A549 treated with GW870086 at 1 μM for 4 hours (cell line): ENCODE data around the gene TMEM69. TPM values are rescaled to one million over a fixed set of nuclear protein-coding genes. Genes with fewer than 3 reads are reported as not detected.

ENCODE experiments used
- total RNA-seq: library from RNA; stranded (reverse); fragments of 200-300 nt; extraction: Qiagen RNA extraction; gene quantifications from 5 replicates; pipeline ENCODE4 v1.2.3, GENCODE V29; 2022; ENCODE audit warnings: low read depth

The TMEM69 gene, protein sequence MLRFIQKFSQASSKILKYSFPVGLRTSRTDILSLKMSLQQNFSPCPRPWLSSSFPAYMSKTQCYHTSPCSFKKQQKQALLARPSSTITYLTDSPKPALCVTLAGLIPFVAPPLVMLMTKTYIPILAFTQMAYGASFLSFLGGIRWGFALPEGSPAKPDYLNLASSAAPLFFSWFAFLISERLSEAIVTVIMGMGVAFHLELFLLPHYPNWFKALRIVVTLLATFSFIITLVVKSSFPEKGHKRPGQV
- 18.7 to 21.2 TPM (median 19.7 TPM) in 5 replicates for total RNA-seq

DNA sequence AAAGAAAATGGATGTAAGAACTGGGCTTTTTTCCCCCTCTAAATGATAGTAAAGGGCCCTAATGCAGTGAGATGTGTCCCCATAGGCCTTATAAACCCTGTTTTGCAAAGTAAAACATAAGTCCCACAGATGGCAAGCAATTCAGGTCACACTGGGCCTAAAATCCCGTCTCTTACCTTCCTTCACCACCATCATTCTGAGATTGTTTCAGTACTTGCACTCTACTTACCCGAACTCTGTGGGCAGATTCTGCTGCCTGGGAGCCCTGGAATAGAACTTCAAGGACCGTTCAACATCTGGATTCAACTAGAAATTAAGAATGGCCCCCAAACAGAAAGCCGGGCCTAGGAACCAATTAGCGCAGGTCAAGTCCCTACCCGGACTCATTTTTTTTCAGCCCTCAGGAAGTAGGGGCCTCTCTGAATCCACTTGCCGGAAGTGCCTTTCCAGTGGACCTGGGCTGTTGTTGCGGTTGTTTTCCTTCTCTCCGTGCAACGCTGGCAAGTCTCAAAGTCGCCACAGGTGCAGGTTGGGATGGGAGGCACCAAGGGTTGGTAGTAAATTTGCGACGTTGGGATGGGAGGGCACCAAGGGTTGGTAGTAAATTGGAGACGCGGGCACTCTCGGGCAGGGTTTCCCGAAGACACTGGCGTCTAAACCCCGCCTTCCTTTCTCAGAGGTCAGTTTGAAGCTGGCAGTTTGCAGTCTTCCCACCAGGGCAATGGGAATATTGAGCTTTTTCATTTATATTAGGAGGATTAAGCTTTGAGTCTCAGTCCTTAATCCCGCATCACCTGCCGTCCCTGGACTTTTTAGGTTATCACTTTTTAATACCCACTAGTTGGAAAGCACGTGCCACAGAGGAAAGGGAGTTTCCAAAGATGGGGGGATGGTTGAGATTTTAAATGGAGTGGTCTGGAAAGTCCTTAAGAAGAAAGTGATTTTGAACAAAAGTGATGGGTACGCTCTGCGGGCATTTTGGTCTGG, at the start of gene TMEM69:
Gene TMEM69, plus strand, starts transcription at position 428 of the 987 bp plus-strand sequence. CDS start 2,888 bp downstream, outside the sequence.

DNA sequence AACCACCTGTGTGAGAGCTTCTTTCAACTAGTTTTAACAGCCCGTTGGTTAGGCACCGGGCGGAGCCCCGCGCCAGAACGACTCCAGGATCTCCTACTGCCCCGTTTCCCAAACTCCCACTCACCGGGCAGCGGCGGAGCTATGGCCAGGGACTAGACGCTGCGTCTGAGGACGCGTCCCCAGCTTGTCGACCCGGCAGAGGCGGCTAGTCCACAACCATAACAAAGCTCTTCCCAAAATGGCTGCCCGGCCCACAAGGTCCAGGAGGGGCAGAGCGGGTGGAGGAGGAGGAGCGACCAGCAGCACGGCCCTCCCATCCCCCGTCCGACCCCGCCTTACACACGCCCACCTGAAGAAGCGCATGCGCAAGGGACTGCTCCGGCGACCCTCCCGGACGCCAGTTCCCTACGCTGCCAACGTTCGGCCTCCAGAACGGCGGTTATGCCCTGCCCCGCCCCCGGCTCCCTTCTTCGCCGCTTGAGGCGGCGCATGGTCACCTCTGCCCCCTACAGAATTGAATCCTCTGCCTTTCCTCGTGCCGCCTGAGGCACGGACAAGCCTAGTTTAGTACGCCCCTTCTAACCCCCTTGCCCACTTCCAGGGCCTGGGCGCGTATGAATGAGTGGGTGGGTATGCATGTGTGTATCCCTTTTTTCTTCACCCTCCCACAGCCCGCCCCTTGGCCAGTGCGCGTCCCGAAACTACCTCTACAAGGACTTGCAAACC, 1.5 kb upstream of the TMEM69 start, which contains the start of gene GPBP1L1:
Gene GPBP1L1, minus strand, starts transcription at position 246 of the 726 bp plus-strand sequence. CDS start 27,446 bp downstream, outside the sequence.

Other genes starting within 250 kb of the TMEM69 start
- gene TESK2, start 197.0 kb upstream of the TMEM69 start, total RNA-seq, result 0.14 to 0.30 TPM (median 0.24 TPM) in 5 replicates
- 1.6 to 2.5 TPM (median 1.8 TPM) in 5 replicates for gene CCDC163, start 188.1 kb upstream of the TMEM69 start, total RNA-seq
- gene MMACHC, start 187.9 kb upstream of the TMEM69 start, total RNA-seq, result 1.8 to 2.6 TPM (median 1.9 TPM) in 5 replicates
- gene PRDX1, start 166.3 kb upstream of the TMEM69 start, total RNA-seq, result 1,997 to 2,230 TPM (median 2,009 TPM) in 5 replicates
- gene AKR1A1, start 137.4 kb upstream of the TMEM69 start, total RNA-seq, result 68.9 to 80.7 TPM (median 80.2 TPM) in 5 replicates
- 110 to 142 TPM (median 114 TPM) in 5 replicates for gene NASP, start 104.1 kb upstream of the TMEM69 start, total RNA-seq
- gene CCDC17, start 64.1 kb upstream of the TMEM69 start, total RNA-seq, result 0.23 to 0.50 TPM (median 0.42 TPM) in 5 replicates
- gene GPBP1L1, start 1.6 kb upstream of the TMEM69 start, total RNA-seq, result 30.3 to 43.5 TPM (median 36.6 TPM) in 5 replicates
- gene IPP, start 62.5 kb downstream of the TMEM69 start, total RNA-seq, result 3.1 to 5.3 TPM (median 4.4 TPM) in 5 replicates
- gene MAST2, start 115.4 kb downstream of the TMEM69 start, total RNA-seq, result 15.8 to 20.3 TPM (median 18.7 TPM) in 5 replicates